Heart right ventricle (tissue), 16 donors: ENCODE results near the gene TAF1L. TPM values are rescaled to one million over a fixed set of nuclear protein-coding genes. Genes with fewer than 3 reads are reported as not detected.

Source experiments
- ATAC-seq, 8 donors: fragments of 200-7000 bp; cut with Tn5 transposase; one replicate each; pipeline ENCODE4 v1.9.1; 2020; ENCODE audit warnings: mild to moderate bottlenecking in 8 of 8, moderate library complexity in 8 of 8, moderate number of reproducible peaks in 1 of 8
- DNase-seq, 2 donors: peaks; one replicate each; pipeline ENCODE4 v3.0.0-alpha.2; 2020
- H3K27ac ChIP-seq, 10 donors: fragments of 200-600 bp; sonication (generic) in 2 of 10; one replicate each; pipeline versions ENCODE4 v1.5.0 to v1.8.0; 2020 to 2022; ENCODE audit warnings: mild to moderate bottlenecking in 3 of 10
- H3K27me3 ChIP-seq, 7 donors: fragments of 200-600 bp; one replicate each; pipeline ENCODE4 v1.8.0; 2021 to 2022; ENCODE audit warnings: mild to moderate bottlenecking in 2 of 7
- H3K36me3 ChIP-seq, 9 donors: fragments of 200-600 bp; sonication (generic) in 1 of 9; one replicate each; pipeline versions ENCODE4 v1.5.0 to v1.8.0; 2020 to 2022; ENCODE audit warnings: mild to moderate bottlenecking in 2 of 9
- H3K4me1 ChIP-seq, 9 donors: fragments of 200-600 bp; sonication (generic) in 1 of 9; one replicate each; pipeline versions ENCODE4 v1.5.0 to v1.8.0; 2020 to 2022; ENCODE audit warnings: mild to moderate bottlenecking in 4 of 9
- H3K4me3 ChIP-seq, 10 donors: fragments of 200-600 bp; sonication (generic) in 2 of 10; one replicate each; pipeline versions ENCODE4 v1.5.0 to v1.8.0; 2020 to 2022; ENCODE audit warnings: mild to moderate bottlenecking in 7 of 10, moderate library complexity in 2 of 10
- H3K9me3 ChIP-seq, 11 donors: fragments of 200-600 bp in 10 of 11; sonication (generic) in 2 of 11; one replicate each; pipeline versions ENCODE4 v1.5.0 to v1.8.0; 2013 to 2022; ENCODE audit warnings: mild to moderate bottlenecking in 2 of 11, control low read depth in 1 of 11, moderate library complexity in 1 of 11
- CTCF ChIP-seq, 9 donors: fragments of 200-600 bp; sonication (generic) in 2 of 9; IDR thresholded peaks; one replicate each; pipeline versions ENCODE4 v1.5.0 to v1.8.0; 2021 to 2022; ENCODE audit warnings: antibody characterized with exemption in 9 of 9, mild to moderate bottlenecking in 5 of 9, moderate library complexity in 1 of 9
- WGBS, 2 donors: extraction: QIAGEN DNeasy Blood & Tissue Kit; methylation state at CpG; one replicate each; pipeline ENCODE4 v1.1.7; 2013; ENCODE audit warnings: inconsistent platforms in 1 of 2; 5-methylcytosine and 5-hydroxymethylcytosine counted together
- intact Hi-C, 10 donors: fragments of 100-400 bp; cut with DNase I; formaldehyde crosslinking; loops; one replicate each; pipeline versions ENCODE4 v1.11.1 to v1.14.2; 2022
- polyA plus RNA-seq, 2 donors: library from polyadenylated mRNA; stranded (reverse); fragments of 200-250 nt; gene quantifications; one replicate each; pipeline ENCODE4 v1.2.3, GENCODE V29; 2013
- total RNA-seq, 10 donors: library from RNA; stranded (reverse); fragmentation: NEBNext Ultra II Directional in 3 of 10; extraction: Animal tissue kit (Norgen Biotek cat#: 25700) in 3 of 10; gene quantifications; one replicate each; pipeline versions ENCODE4 v1.2.1 to v1.2.4, GENCODE V29; 2021 to 2023
- donor health status: Arrhythmogenic right ventricular cardiomyopathy.
- donor health status: ischemic (EF 13 %, LVEDD 7.1; RV severe dilation, severe dysfunction).
- donor health status: healthy with polysubstance abuse.
- donor health status: DM: no; HTN: yes; CAD: no.
- donor health status: DM: no; HTN: no; CAD: no.
- donor health status: ischemic (EF 25% LVEDD 6.9; RV normal size, moderate dysfunction).
- donor health status: ischemic (EF 25% LVEDD 5.7; RV mildly dilated, moderate dysfunction).
- donor health status: healthy.
- donor health status: DM: yes; HTN: yes; CAD: no.
- donor health status: Ischemic cardiomyopathy.
- donor health status: ischemic (EF 35%, LVEDD 5.7; RV mildly dilated, moderate dysfunction).
- donor health status: nonischemic (EF 11% LVEDD 7.7; RV severe dilation, severe dysfunction).
- donor health status: DM: yes; HTN: yes; CAD: no.
- donor health status: PGD.
- donor health status: ischemic (EF 29% LVEDD 5.4; RV normal size, mild dysfunction).
- donor health status: nonischemic (EF 23%, LVEDD 6.1; RV moderate dilation, normal function).

Gene TAF1L
- total and polyA plus RNA-seq, 12 donors, result under 0.01 TPM; not detected in 11

DNA sequence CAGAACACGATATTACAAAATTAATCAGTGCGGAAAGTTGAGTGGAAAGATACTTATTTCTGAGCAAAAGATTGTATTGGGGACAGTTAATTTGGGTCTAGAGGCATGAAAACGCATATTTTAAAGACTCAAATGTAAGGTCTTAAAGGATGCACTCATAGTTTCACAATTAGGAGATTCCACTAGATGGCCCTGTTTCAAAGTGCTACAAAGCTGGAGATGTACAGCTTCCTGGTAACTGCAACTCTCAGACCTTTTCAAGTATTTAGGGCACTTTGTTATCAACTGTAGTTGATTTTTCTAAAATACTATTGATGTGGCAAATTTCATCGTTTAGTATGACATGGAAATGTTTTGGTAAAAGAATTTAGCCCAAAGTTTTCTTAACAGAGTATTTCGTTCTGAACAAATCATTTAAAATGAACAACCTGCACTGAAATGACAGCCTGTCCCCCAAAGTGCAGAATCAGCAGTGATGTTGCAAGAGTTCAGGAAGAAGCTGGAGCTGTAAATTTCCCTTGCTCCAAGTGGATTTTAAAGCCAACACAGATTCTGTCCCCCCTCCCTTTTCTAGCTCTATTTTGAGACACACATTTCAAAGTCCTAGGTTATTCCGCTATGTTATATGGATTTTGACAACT, 46.3 kb downstream of the TAF1L start:
- Histone ChIP-seq H3K36me3 (no peaks in the 10 kb centered on the region), H3K27ac (no peak overlapping the region), H3K27me3 (peaks cover 0 to 25% (median 17%) of the 10 kb centered on the region in 7 donors), H3K9me3 (no peaks in the 10 kb centered on the region), H3K4me3 (no peak overlapping the region), H3K4me1 (no peaks in the 10 kb centered on the region)
- DNase-seq (no peak), ATAC-seq (peak in 1 of 8 donors; percentile 55)
- 45 to 48% methylated on average over 6 of the region's 6 CpGs for WGBS, 2 donors
- TF ChIP-seq CTCF (IDR thresholded peaks at IDR 0.05), result peak in 7 of 9 donors; percentile 38 to 63 (median 48)
- intact Hi-C loops, result loop anchor here in 8 of 10 donors (1.0 to 5.0 kb wide), 4 partner anchors 378 to 380 kb away; no protein-coding TSS in a partner anchor

GRCh38 chr9:32587901-32588300, 47.6 kb downstream of the TAF1L start:
- peaks cover 0 to 25% (median 17%) of the 10 kb centered on the region in 7 donors for H3K27me3 ChIP-seq
- H3K9me3 ChIP-seq, result no peaks in the 10 kb centered on the region
- no peaks in the 10 kb centered on the region for H3K4me1 ChIP-seq
- intact Hi-C loops, result loop anchor here in 7 of 10 donors (2.0 to 5.0 kb wide), 3 partner anchors 379 to 381 kb away; no protein-coding TSS in a partner anchor
- no peak for TF ChIP-seq CTCF (IDR thresholded peaks at IDR 0.05)
- H3K4me3 ChIP-seq, result no peak overlapping the region
- ATAC-seq, result no peak
- no peak for DNase-seq
- H3K36me3 ChIP-seq, result no peaks in the 10 kb centered on the region
- H3K27ac ChIP-seq, result no peak overlapping the region

DNA sequence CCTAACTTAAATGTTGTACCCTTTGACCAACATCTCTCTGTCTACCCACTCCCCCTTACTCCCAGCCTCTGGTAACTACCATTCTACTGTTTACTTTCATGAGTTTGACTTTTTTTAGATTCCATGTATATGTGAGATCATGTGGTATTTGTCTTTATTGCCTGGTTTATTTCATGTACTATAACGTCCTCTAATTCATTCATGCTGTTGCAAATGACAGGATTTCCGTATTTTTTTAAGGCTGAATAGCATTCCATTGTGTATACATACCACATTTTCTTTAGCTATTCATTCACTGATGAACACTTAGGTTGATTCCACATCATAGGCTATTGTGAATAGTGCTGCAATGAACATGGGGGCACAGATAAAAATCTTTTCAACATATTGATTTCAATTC, 50.7 kb downstream of the TAF1L start:
- TF ChIP-seq CTCF (IDR thresholded peaks at IDR 0.05), result no peak
- no peak overlapping the region for H3K27ac ChIP-seq
- 38 to 47% methylated on average over 2 of the region's 2 CpGs for WGBS, 2 donors
- no peaks in the 10 kb centered on the region for H3K9me3 ChIP-seq
- ATAC-seq (no peak), DNase-seq (no peak)
- H3K27me3 ChIP-seq, result peaks cover 0 to 33% (median 20%) of the 10 kb centered on the region in 7 donors
- no peaks in the 10 kb centered on the region for H3K4me1 ChIP-seq
- H3K36me3 ChIP-seq, result no peaks in the 10 kb centered on the region
- no peak overlapping the region for H3K4me3 ChIP-seq
- intact Hi-C loops, result loop anchor here in 3 of 10 donors (5.0 kb wide), 1 partner anchor 383 kb away; no protein-coding TSS in a partner anchor

GRCh38 chr9:32581512-32582143, 53.8 kb downstream of the TAF1L start:
- DNase-seq, result peak in 1 of 2 donors; percentile 21
- Histone ChIP-seq H3K27me3 (peaks cover 0 to 44% (median 14%) of the 10 kb centered on the region in 7 donors), H3K9me3 (no peaks in the 10 kb centered on the region), H3K4me1 (peaks cover 0 to 4% (median 0%) of the 10 kb centered on the region in 9 donors), H3K4me3 (no peak overlapping the region), H3K36me3 (no peaks in the 10 kb centered on the region), H3K27ac (no peak overlapping the region)
- no peak for ATAC-seq
- 34 to 36% methylated on average over 3 of the region's 3 CpGs for WGBS, 2 donors
- intact Hi-C loops, result loop anchor here in 3 of 10 donors (2.0 kb wide), 2 partner anchors 203 to 387 kb away; no protein-coding TSS in a partner anchor
- peak in 7 of 9 donors; percentile 32 to 56 (median 50) for TF ChIP-seq CTCF (IDR thresholded peaks at IDR 0.05)
